HG03558 (cell line): ENCODE results near the gene SNRPE.
"Not testable (repeated sequence)": the region's sequence is repeated elsewhere in the genome, so short reads cannot be mapped to it uniquely, and the experiment has no call there.

Experiments used
- ATAC-seq: cut with Tn5 transposase; IDR thresholded peaks from one replicate; pipeline ENCODE4 v1.9.1; 2021; ENCODE audit warnings: moderate number of reproducible peaks; ENCODE audit not compliant: unreplicated experiment; ENCODE audit errors: extremely low read depth

SNRPE gene

GRCh38 chr1:203861379-203862184 is at the start of gene SNRPE:
TSS of gene SNRPE (plus strand) at chr1:203861599. CDS start at chr1:203861660, 61 bp downstream.
- ATAC-seq: peak; percentile 93

GRCh38 chr1:203813581-203814341 is 47.6 kb upstream of the SNRPE start:
- ATAC-seq: no peak

- no peak for ATAC-seq
Measured at GRCh38 chr1:203818399-203818798, 43.0 kb upstream of the SNRPE start.

- no peak for ATAC-seq
Measured at GRCh38 chr1:203823306-203823705, 38.1 kb upstream of the SNRPE start.

- no peak for ATAC-seq
Measured at GRCh38 chr1:203826175-203826574, 35.2 kb upstream of the SNRPE start.

- ATAC-seq: no peak
Measured at GRCh38 chr1:203828002-203828401, 33.4 kb upstream of the SNRPE start.

GRCh38 chr1:203828503-203828902 is 32.9 kb upstream of the SNRPE start:
- ATAC-seq: no peak

GRCh38 chr1:203829247-203829646 is 32.2 kb upstream of the SNRPE start:
- not testable (repeated sequence) for ATAC-seq

GRCh38 chr1:203835476-203835875 is 25.9 kb upstream of the SNRPE start:
- ATAC-seq: no peak

- no peak for ATAC-seq
Measured at GRCh38 chr1:203839081-203839480, 22.3 kb upstream of the SNRPE start.

- no peak for ATAC-seq
Measured at GRCh38 chr1:203840208-203840808, 21.1 kb upstream of the SNRPE start.

- no peak for ATAC-seq
Measured at GRCh38 chr1:203842559-203842876, 18.9 kb upstream of the SNRPE start.

GRCh38 chr1:203843435-203843834 is 18.0 kb upstream of the SNRPE start:
- no peak for ATAC-seq

- not testable (repeated sequence) for ATAC-seq
Measured at GRCh38 chr1:203853112-203853511, 8.3 kb upstream of the SNRPE start.

GRCh38 chr1:203858055-203858454 is 3.3 kb upstream of the SNRPE start:
- ATAC-seq: no peak

- no peak for ATAC-seq
Measured at GRCh38 chr1:203858975-203859374, 2.4 kb upstream of the SNRPE start.

- ATAC-seq: no peak
Measured at GRCh38 chr1:203860396-203861025, 888 bp upstream of the SNRPE start.

GRCh38 chr1:203867802-203868201 is 6.4 kb downstream of the SNRPE start:
- ATAC-seq: no peak

GRCh38 chr1:203870245-203870644 is 8.8 kb downstream of the SNRPE start:
- no peak for ATAC-seq

GRCh38 chr1:203871114-203871880 is 9.9 kb downstream of the SNRPE start:
- no peak for ATAC-seq
